ENCODE data around the gene SLC29A1. TPM values are rescaled to one million over a fixed set of nuclear protein-coding genes. Genes with fewer than 3 reads are reported as not detected.
"Not testable (repeated sequence)": the region's sequence is repeated elsewhere in the genome, so short reads cannot be mapped to it uniquely, and the experiment has no call there.

SLC29A1 gene
- polyA plus RNA-seq, 3 donors = 34.0 to 38.5 (median 35.8) TPM

GRCh38 chr6:44220913-44221290 lies 2.5 kb upstream of the SLC29A1 start:
- DNase-seq = no peak

GRCh38 chr6:44221291-44221960 lies 2.0 kb upstream of the SLC29A1 start:
- no peak for DNase-seq

- no peak for DNase-seq
Measured at GRCh38 chr6:44221961-44222335, 1.4 kb upstream of the SLC29A1 start.

GRCh38 chr6:44222486-44223318 lies 693 bp upstream of the SLC29A1 start:
- DNase-seq = no peak

GRCh38 chr6:44224029-44224964 lies 902 bp downstream of the SLC29A1 start:
- no peak for DNase-seq

GRCh38 chr6:44224965-44225305 lies 1.5 kb downstream of the SLC29A1 start:
- no peak for DNase-seq

GRCh38 chr6:44225579-44226325 lies 2.4 kb downstream of the SLC29A1 start:
- DNase-seq = no peak

GRCh38 chr6:44226368-44227147 lies 3.2 kb downstream of the SLC29A1 start:
- DNase-seq = no peak

- no peak for DNase-seq
Measured at GRCh38 chr6:44227148-44227793, 3.9 kb downstream of the SLC29A1 start.

- DNase-seq = no peak
Measured at GRCh38 chr6:44228031-44228430, 4.6 kb downstream of the SLC29A1 start.

GRCh38 chr6:44228433-44228832 lies 5.0 kb downstream of the SLC29A1 start:
- DNase-seq = no peak

- no peak for DNase-seq
Measured at GRCh38 chr6:44228836-44229235, 5.4 kb downstream of the SLC29A1 start.

GRCh38 chr6:44229376-44230033 lies 6.1 kb downstream of the SLC29A1 start:
- no peak for DNase-seq

GRCh38 chr6:44230034-44230675 lies 6.8 kb downstream of the SLC29A1 start:
- DNase-seq = no peak

GRCh38 chr6:44231426-44231825 lies 8.0 kb downstream of the SLC29A1 start:
- DNase-seq = not testable (repeated sequence)

GRCh38 chr6:44232676-44233566 lies 9.5 kb downstream of the SLC29A1 start:
- no peak for DNase-seq

GRCh38 chr6:44233567-44234100 lies 10.2 kb downstream of the SLC29A1 start:
- no peak for DNase-seq

Measured in renal pelvis (tissue), 4 donors.